Activated CD4-positive, CD25-positive, alpha-beta regulatory T cell treated with anti-CD3 and anti-CD28 coated beads, Interleukin-2, amount 50 U/mL, for 24 hours (primary cell): ENCODE data around the gene EXOC3L4.
"Not testable (repeated sequence)": the region's sequence is repeated elsewhere in the genome, so short reads cannot be mapped to it uniquely, and the experiment has no call there.

Source experiments
- ATAC-seq, 2 donors: fragments of 150-1000 bp; cut with Tn5 transposase; one replicate each; pipeline ENCODE4 v1.10.0; 2021; ENCODE audit warnings: mild to moderate bottlenecking in 1 of 2, moderate library complexity in 1 of 2

The EXOC3L4 gene

DNA sequence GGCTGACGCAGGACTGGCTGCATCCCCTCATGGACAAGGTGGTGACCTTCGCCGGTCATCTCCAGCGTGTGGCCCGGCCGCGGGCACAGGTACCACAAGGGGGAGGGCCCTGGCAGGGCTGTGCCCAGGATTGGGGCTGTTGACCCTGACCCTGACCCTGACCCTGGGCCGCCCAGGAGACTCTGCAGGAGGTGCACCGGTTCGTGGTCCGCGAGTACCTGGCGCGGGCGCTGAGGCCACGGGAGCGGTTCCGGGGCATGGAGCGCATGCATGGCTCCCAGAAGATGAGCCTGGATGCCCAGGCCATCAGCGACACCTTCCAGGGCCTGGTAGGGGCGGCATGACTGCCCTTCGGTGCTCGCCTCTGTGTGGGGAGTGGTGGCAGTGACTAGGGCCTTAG, 12.9 kb downstream of the EXOC3L4 start:
- ATAC-seq = no peak

DNA sequence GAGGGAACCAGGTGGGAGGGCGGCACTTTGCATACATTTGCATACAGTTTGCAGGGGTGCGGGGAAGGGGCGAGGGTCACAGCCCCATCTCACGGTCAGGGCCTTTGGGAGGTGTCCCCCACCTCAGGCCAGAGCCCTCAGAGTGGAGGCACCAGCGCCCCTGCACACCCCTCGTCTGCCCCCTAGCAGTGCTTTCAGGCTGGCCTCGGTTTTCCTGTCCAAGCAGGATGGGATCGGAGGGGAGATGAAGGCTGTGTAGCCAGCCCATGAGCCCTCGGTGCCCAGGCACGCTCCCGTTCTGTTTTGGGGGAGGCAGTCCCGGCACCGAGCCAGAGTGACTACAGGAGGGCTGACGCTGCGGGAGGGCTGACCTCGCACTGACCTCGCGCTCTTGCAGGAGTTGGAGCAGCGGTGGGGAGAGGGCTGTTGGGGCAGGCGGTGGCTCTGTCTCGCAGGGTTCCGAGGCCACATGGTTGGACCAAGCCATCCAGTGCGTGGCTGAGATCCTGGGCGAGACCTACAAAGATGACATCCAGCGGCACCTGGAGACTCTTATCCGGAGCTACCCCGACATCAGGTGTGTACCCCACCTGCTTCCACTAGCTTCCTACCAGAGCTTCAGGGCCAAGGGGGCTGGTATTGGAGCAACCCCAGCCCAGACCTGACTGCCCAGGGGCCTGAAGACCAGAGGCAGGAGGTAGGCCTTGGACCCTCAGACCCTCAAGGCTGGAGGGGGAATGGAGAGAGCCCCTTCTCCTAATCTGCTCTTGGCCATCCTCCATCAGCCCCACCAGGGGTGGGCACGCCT, 13.6 kb downstream of the EXOC3L4 start:
- ATAC-seq = no peak

DNA sequence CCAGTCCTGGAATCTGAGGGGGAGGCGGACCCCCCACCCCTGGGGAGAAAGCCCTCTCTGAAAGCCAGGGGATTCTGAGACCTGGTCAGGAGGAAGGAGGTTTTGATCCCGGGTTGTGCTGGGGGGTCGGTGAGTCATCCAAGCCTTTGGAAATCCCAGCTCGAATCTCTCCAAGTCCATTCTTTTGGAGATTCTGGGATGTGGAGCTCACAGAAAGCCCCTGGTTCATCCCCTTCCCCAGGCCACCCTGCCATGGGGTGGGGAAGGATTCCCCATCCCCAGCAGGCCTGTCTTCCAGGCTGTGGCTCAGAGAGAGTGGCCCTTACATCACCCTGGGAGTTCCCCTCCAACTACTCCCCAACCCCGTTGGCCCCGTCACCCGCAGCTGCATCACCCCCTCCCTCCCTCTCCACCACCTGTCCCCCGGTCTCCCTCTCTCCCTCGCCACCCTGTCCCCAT, 14.3 kb downstream of the EXOC3L4 start:
- peak in 1 of 2 donors; percentile 58 for ATAC-seq

DNA sequence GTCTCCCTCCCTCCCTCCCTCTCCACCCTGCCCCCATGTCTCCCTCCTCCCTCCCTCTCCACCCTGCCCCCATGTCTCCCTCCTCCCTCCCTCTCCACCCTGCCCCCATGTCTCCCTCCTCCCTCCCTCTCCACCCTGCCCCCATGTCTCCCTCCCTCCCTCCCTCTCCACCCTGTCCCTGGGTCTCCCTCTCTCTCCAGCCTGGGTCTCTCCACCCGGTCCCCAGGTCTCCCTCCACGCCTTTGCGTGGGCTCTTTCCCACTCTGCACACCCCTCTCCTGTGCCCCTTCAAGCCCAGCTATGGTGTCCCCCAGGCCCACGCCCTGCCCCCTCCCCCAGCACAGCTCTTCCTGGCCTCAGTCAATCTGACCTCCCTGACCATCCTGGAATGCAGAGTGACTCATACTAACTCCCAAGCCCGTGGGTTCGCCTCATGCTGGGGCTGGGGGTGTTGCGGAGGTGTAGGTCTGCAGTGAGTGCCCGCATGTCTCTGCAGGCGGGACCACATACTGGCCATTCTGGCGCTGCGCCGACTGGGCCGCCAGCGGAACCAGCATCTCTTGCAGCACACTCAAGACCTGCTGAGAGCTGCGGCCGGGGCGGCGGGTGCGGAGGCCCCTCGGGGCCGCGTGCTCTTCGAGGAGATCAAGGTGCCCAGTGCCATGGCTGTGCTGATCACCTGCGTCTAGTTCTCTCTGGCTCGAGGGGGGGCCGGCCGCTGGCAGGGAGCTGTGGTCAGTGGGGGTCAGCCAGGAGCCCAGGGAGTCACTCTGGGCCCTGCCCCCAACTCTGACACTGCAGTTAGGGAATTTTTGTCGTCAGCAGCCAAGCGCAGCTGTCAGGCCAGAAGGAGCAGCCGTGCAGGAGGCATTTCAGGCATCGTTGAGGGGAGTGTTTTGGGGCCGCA, 15.3 kb downstream of the EXOC3L4 start:
- ATAC-seq = no peak

DNA sequence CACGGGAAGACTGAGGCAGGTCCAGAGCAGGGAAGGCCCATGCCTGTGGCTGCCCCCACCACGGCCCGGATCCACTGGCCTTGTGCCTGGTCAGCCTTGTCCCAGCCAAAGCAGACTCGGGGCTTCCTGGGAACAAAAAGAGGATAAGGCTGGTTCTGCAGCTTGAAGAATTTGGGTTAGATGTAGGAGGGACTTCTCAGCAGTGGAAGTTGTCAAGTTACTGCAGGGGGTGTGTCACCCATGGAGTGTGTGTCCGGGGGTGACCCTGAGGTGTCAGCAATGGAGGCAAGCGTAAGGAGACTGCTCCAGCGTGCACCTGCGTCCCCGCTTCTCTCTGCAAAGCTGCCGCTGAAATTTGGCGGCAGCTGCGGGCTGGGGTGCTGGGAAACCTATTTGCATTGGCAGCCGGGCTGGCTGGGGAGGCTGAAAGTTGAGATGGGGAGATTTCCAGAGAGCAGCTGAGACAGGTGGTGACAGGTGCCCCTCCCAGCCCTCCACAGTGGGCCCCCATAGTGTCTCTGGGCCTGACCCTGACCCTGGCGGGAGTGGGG, 16.2 kb downstream of the EXOC3L4 start:
- ATAC-seq = no peak

DNA sequence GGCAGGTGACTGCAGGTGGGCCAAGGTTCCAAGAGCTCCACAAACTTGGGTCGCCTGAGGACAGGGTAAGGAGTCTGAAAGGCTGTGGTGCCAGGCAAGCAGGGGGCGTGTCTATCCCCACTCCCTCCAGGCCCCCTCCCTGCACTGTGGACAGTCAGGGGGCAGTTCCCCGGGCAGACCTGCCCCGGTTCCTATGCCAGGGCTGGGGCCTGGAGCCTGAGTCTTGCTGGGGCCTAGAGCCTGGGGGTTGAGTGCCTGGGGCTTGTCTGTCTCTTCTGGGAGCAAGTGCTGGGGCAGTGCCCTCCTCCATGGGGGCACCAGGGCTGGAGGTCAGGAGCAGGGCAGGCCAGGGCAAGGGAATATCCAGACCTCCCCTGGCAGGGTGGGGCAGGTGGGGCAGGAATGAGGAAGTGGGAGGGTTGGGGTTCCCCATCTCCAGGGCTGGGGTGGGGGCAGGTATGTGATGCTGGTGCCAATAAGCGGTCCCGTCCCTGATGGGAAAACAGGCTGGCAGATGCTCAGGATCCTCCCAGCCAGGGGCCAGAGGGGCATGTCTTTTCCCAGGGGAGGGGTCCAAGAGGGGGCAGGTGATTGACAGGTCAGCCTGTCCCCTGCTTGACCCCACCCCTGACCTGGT, 16.8 kb downstream of the EXOC3L4 start:
- ATAC-seq = peak in 1 of 2 donors; percentile 19

DNA sequence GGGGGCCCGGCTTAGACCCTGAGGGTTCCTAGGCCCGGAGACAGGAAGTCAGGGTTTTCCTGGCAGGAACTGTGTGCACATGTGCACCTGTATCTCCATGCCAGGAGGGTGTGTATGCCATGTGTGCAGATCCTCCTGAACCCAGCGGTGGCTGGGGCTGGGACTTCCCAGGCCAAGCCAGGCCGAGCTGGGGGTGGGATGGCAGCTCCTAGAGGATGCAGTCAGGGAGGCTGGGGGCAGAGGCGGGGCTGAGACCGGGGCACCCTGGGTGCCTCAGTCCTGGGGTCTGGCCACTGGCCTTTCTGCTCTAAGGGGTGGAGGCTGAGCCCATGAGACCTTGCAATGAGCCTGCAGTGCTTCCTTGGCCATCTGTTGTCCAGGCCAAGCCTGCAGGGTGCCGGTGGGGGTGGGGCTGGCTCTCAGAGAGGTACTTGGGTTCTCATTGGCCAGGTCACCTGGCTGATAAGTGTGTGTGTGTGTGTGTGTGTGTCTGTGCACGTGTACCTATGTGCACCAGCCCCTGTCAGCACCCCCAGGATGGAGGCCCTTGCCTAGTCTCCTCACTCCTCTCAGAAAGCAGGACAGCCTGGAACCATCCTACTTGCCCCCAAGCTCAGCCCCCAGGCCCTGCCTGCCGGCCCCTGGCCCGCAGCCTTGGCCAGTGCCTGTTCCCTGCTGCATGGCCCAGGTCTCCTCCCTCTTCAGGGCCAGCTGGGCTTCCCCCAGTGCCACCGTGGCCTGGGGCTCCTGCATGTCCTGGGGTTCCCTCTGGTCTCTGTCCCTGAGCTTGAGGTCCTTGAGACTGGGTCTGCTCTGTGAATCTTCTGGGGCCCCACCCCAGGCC, 18.1 kb downstream of the EXOC3L4 start:
- ATAC-seq = no peak

DNA sequence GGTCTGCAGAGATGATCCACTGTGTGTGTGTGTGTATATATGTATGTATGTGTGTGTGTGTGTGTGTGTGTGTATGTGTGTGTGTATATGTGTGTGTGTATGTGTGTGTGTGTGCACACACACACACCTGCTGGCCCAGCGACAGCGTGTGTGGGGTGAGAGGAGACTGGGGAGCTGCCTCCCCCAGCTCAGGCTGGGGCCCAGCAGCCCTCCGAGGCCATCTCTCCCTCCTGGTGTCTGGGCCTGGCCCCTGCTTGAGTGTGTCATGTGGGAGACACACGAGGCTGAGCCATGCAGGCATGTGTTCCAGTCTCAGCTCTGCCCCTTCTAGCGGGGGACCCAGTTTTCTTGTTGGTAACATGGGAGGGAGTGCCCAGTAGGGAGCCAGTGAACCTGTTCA, 18.8 kb downstream of the EXOC3L4 start:
- no peak for ATAC-seq

DNA sequence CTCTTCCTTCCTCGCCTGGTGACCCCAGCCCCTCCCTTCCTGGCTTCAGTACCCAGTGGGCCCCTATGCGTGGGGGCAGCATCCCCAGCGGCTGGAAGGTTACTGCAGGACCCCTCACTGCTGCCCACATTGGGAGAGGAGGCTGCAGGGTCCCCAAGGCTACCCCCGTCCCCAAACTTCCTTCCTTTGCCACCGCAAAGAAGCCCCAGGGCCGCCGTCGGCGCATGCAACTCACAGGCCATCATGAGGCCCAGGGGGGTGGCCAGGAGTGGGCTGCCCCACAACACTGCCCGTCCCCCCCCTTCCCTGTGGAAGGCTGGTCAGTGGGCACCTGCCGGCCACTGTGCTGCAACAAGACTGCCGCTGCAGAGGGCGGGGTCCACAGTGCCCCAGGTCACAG, 19.2 kb downstream of the EXOC3L4 start:
- ATAC-seq = no peak

DNA sequence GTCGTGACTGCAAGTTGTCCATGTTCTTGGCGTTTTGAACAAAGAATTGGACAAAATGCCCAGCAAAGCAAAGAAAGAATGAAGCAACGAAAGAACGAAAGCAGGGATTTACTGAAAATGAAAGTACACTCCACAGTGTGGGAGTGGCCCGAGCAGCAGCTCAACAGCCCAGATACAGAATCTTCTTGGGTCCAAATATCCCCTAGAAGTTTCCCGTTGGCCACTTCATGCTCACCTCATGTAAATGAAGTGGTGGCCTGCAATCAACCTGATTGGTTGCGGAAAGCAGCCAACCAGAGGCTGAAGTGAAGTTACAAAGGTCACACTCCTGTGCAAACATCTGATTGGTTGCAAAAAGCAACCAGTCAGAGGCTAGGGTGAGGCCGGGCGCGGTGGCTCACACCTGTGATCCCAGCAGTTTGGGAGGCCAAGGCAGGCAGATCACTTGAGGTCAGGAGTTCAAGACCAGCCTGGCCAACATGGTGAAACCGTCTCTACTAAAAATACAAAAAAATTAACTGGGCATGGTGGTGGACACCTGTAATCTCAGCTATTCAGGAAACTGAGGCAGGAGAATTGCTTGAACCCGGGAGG, 20.7 kb downstream of the EXOC3L4 start:
- not testable (repeated sequence) for ATAC-seq

DNA sequence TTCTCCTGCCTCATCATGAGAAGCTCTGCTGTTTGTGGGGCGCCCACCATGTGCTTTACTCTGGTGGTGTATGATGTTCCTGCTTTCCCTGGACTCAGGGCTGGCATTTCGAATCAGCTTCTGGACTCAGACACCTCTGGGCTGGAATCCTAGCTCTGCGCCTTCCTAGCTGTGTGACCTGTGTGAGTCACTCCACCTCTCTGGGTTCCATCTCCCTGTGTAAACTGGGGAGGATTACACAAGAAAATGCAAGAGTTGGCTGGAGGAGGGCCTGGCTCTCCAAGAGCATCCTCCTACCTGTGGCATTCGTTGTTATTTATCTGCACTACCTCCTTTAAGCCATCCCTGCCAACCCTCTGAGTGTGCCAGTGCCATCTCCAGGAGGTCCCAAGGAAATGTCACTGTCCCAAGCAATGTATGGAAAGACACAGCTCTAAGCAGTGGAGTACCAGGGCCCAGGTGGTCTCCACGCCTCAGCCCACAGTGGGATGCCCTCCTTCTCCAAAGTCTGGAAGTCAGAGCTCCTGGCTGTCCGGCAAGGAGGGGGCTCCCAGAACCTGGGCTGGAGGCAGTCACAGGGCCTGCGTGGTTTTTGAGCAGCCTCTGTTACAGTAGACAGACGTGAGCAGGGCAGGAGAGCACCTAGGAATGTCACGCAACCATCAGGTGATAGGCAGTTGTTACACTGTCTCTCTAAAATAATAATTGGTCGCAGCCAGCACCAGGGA, 21.5 kb downstream of the EXOC3L4 start:
- ATAC-seq = no peak

DNA sequence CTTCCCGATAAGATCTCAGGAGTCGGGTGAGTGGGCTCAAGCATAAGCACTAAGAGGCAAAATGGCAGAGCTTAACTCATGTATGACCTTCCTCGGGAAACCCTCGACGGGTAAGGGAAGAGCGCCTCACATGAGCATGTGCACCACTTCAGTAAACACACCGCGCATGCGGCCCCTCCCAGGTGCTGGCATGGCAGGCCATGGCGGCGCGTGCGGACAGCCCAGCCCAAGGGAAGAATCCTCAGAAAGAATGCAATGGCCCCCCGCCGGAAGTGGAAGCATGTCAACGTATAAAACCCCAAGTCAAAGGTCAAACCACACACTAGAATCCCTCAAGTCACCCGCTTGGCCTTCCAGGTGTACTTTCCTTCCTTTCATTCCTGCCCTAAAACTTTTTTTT, 22.1 kb downstream of the EXOC3L4 start:
- ATAC-seq = no peak

DNA sequence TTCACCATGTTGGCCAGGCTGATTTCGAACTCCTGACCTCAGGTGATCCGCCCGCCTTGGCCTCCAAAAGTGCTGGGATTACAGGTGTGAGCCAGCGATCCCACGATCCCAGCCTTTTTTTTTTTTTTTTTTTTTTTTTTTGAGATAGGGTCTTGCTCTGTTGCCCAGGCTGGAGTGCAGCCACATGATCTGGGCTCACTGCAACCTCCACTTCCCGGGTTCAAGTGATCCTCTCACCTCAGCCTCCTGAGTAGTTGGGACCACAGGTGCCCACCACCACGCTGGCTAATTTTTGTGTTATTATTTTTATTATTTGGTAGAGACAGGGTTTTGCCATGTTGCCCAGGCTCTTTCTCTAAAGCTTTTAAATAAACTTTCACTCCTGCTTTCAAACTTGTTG, 23.0 kb downstream of the EXOC3L4 start:
- ATAC-seq = not testable (repeated sequence)

DNA sequence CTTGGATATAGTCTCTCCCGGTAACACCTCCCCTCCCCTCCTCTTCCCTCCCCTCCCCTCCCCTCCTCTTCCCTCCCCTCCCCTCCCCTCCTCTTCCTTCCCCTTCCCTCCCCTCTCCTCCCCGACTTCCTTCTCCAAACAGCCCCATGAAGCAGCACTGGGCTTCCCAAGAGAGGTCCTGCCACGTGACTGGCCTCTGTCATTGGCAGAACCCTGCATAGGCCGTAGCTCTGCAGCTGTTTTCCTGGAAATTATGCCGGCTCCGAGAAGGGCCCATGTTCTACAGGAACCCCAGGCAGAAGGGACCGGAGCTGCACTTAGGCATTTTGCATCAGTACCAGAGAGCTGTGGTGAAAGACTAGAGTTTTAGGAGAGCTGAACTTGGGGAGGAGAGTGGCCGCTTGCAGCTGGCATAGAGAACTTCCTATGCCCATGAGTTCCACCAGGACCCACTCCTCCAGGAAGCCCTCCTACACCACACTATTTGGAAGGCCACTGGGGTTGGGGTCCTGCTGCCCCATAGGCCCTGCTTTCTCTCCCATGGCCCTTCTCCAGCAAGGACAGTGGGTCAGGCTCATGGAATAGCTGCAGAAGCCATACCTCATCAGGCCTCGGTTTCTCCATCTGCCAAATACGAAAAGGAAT, 23.6 kb downstream of the EXOC3L4 start:
- ATAC-seq = no peak

DNA sequence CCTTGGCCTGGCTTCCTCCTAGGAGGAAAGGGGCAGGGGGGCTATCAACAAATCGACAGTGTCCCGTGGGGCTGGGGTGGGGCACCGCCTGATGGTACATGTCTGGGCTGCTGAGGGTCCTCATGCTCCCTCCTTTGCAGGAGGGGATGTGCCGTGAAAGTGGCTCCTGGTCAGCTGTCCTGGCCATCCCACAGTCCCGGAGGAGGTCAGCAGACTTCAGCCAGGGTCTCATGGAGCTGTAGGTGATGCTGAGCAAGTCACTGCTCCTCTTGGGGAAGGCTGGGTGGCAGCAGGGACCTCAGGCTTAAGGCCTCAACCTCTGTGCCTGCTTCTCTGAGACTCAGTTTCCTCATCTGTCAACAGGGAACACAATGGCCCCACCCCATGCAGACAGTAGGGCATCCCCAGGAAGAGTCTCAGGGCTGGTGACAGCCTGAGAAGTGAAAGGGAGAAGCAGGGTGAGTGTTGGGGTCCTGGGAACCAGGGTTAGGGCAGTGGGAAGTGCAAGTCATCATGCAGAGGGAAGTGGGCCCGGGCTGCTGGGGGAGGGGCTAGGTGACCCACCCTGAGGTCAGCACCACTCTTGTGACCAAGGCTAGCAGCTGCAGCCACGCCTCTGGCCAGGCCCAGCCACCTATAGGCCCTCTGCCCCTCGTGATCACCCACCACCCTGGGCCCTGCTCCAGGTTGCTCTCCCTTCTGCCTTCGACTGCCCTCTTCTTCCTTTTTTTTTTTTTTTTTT, 24.3 kb downstream of the EXOC3L4 start:
- ATAC-seq = no peak

DNA sequence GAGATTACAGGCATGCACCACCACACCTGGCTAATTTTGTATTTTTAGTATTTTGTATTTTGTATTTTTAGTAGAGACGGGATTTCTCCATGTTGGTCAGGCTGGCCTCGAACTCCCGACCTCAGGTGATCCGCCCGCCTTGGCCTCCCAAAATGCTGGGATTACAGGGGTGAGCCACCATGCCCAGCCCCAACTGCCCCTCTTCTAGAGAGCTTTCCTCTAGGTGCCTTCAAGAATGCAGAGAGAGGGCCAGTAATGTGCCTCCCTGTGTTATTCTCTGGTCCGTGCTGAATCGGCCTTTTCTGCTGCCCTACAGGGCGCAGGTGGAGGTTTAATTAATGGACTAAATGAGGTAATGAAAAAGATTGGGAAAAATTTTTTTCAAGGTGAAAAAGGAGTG, 25.0 kb downstream of the EXOC3L4 start:
- ATAC-seq = not testable (repeated sequence)

DNA sequence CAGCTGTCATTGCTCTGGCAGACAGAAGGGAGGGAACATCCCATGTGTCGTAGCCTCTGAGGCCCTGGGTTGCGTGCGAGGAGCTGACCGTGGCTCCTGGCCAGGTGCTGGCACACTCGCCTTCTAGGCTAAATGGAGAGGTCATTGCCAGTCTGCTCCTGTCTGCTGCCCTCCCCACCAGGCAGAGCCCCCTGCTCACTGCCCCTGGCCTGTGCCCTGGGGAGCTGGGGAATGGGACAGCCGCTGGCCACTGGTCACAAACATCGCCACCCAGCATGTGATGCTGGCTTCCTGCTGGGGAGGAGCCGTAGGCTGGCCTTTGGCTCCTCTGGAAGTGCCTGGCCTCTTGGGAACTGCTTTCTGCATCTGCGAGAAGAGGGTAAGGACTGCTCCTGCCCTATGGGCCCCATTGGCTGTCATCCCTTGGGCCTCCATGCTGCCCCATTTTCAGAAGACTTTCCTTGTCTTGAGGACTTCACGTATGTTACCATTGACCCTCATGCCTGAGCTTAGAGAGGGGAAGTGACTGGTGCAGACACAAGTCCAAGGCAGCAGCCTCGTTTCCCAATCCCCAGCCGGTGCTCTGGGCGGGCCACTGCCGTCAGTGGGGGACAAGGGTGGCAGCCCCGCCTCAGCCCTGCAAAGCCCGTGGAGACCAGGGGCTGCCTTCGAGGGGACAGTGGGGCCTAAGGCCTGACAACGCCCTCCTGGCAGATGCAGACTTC, 26.8 kb downstream of the EXOC3L4 start:
- no peak for ATAC-seq

DNA sequence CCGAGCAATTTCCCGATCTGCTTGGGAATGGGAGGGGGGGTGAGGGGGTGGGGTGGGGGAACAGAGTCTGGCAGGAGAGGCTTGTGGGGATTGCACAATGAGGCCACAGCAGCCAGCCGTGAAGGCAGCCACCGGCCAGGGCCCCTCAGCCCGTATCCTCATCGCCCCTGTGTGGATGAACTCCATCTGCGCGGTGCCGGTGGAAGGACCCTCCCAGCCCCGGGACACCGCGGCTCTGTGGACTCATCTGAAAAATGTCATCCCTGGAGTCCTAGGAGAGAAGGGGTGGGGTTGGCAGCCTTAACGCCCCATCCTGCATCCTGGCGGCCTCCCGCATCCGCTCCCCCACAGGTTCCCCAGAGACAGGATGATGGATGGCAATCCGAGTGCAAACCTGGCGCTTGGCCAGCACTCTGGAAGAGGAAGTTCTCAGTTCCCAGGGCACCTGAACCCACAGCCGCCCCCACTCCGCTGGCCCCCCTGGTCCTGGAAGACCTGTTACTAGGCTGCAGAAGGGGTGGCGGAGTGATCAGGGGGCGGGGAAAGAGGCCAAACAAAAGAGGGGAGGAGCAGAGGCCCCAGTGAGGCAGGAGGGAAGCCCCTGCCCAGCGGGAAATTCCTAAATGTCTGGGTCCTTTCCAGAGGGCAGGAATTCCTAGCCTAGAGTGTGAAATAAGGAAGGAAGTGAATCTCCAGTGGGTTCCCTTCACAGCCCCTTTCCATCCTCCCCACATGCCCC, 27.5 kb downstream of the EXOC3L4 start:
- ATAC-seq = no peak
